Measurements from ENCODE around the gene RUFY4. TPM values are rescaled to one million over a fixed set of nuclear protein-coding genes. Genes with fewer than 3 reads are reported as not detected.

Gene RUFY4
- total RNA-seq, 3 donors from 2014 or later = not detected

- no peaks in the 10 kb centered on the region for H3K4me1 ChIP-seq (ENCODE audit: low read depth)
- H3K36me3 ChIP-seq (ENCODE audit: low read depth) = no peaks in the 10 kb centered on the region
- peaks cover 6% of the 10 kb centered on the region for H3K9me3 ChIP-seq
- intact Hi-C loops (cut with DNase I, micrococcal nuclease) = no loop called here
- ATAC-seq = no peak
- no peak for DNase-seq
- TF ChIP-seq CTCF (IDR thresholded peaks at IDR 0.05) = no peak
- no peak overlapping the region for H3K4me3 ChIP-seq
These were observed 54.9 kb downstream of the RUFY4 start for GRCh38 chr2:218123986-218124385.

GRCh38 chr2:218125095-218125494 is 56.0 kb downstream of the RUFY4 start:
- no peak for TF ChIP-seq CTCF (IDR thresholded peaks at IDR 0.05)
- no peak overlapping the region for H3K4me3 ChIP-seq
- no peak for ATAC-seq
- H3K36me3 ChIP-seq (ENCODE audit: low read depth) = no peaks in the 10 kb centered on the region
- intact Hi-C loops (cut with DNase I, micrococcal nuclease) = no loop called here
- DNase-seq = no peak
- peaks cover 6% of the 10 kb centered on the region for H3K9me3 ChIP-seq
- no peaks in the 10 kb centered on the region for H3K4me1 ChIP-seq (ENCODE audit: low read depth)

GRCh38 chr2:218125626-218126080 is 56.6 kb downstream of the RUFY4 start, which contains the start of gene CXCR2:
CXCR2 (plus strand) TSS chr2:218126028; CDS start chr2:218134802, 8,774 bp downstream.
- TF ChIP-seq CTCF (IDR thresholded peaks at IDR 0.05) = no peak
- intact Hi-C loops (cut with DNase I, micrococcal nuclease) = no loop called here
- Histone ChIP-seq H3K36me3 (ENCODE audit: low read depth) (no peaks in the 10 kb centered on the region), H3K4me3 (no peak within 1 kb of the TSS), H3K4me1 (ENCODE audit: low read depth) (no peaks in the 10 kb centered on the region), H3K9me3 (peaks cover 6% of the 10 kb centered on the region)
- DNase-seq = peak in 1 of 3 donors; percentile 5
- ATAC-seq = peak; percentile 20

- no peak for ATAC-seq
- intact Hi-C loops (cut with DNase I, micrococcal nuclease) = no loop called here
- TF ChIP-seq CTCF (IDR thresholded peaks at IDR 0.05) = no peak
- DNase-seq = no peak
- no peaks in the 10 kb centered on the region for H3K9me3 ChIP-seq
- H3K4me3 ChIP-seq = no peak overlapping the region
- H3K36me3 ChIP-seq (ENCODE audit: low read depth) = no peaks in the 10 kb centered on the region
- no peaks in the 10 kb centered on the region for H3K4me1 ChIP-seq (ENCODE audit: low read depth)
These were observed 58.9 kb downstream of the RUFY4 start for GRCh38 chr2:218127929-218128455.

- Histone ChIP-seq H3K9me3 (no peaks in the 10 kb centered on the region), H3K4me3 (no peak overlapping the region), H3K4me1 (ENCODE audit: low read depth) (no peaks in the 10 kb centered on the region), H3K36me3 (ENCODE audit: low read depth) (no peaks in the 10 kb centered on the region)
- intact Hi-C loops (cut with DNase I, micrococcal nuclease) = no loop called here
- no peak for TF ChIP-seq CTCF (IDR thresholded peaks at IDR 0.05)
- ATAC-seq (peak; percentile 54), DNase-seq (no peak)
These were observed 59.9 kb downstream of the RUFY4 start for GRCh38 chr2:218128781-218129457.
